Activated naive CD8-positive, alpha-beta T cell treated with anti-CD3 and anti-CD28 coated beads, Interleukin-2, amount 10 ng/mL, durations not matched to agents 7 days and 5 days (primary cell): ENCODE data around the gene SBNO1. TPM values are rescaled to one million over a fixed set of nuclear protein-coding genes. Genes with fewer than 3 reads are reported as not detected.

Experiments
- ATAC-seq: fragments of 150-1000 bp; cut with Tn5 transposase; one replicate; pipeline ENCODE4 v1.10.0; 2021; ENCODE audit warnings: low read depth, moderate library complexity
- POLR2A ChIA-PET: fragments of 350-600 bp; sonication (Branson Sonifier 250); formaldehyde crosslinking; loops from one replicate; lab custom pipeline; 2021; ENCODE audit warnings: antibody characterized with exemption; lab: Charles Lee
- DNase-seq: peaks from one replicate; pipeline ENCODE4 v3.0.0; 2021
- H3K27ac Mint-ChIP-seq: one replicate; pipeline ENCODE4 v1.8.0; 2022; ENCODE audit warnings: mild to moderate bottlenecking, mixed read lengths
- H3K27me3 Mint-ChIP-seq: one replicate; pipeline ENCODE4 v1.8.0; 2022; ENCODE audit warnings: mild to moderate bottlenecking, moderate library complexity, mixed read lengths
- H3K36me3 Mint-ChIP-seq: one replicate; pipeline ENCODE4 v1.8.0; 2021; ENCODE audit warnings: mild to moderate bottlenecking, mixed read lengths
- H3K4me1 Mint-ChIP-seq: one replicate; pipeline ENCODE4 v1.8.0; 2021; ENCODE audit warnings: mixed read lengths
- H3K4me3 Mint-ChIP-seq: one replicate; pipeline ENCODE4 v1.8.0; 2022; ENCODE audit warnings: mild to moderate bottlenecking, moderate library complexity, mixed read lengths
- H3K9me3 Mint-ChIP-seq: one replicate; pipeline ENCODE4 v1.8.0; 2021; ENCODE audit warnings: mixed read lengths
- total RNA-seq, 2 experiments: library from RNA; stranded (reverse); gene quantifications; one replicate each; pipeline ENCODE4 v1.2.3, GENCODE V29; 2021

SBNO1 gene
- total RNA-seq, 2 experiments from 2014 or later, result 40.7 to 41.1 TPM

DNA sequence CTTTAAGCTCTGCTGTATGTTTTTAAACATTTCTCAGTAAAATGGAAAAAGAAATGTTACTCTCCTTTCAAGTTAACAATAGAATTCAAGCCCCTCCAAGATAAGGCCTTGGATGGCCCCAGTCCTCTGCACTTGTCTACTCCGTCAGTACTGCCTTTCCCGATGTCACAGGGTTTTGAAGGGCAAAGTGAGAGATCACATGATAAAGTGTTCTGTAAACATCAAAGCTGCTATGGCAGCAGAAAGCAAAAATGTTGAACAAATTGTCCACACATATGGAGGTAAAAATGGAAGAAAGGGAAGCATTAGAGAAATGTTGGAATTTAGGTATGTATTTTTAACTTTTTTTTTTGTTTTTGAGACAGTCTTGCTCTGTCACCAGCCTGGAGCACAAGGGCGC lies 59.5 kb downstream of the SBNO1 start:
- Mint-ChIP-seq H3K27ac (no peak overlapping the region), H3K36me3 (peaks cover 22% of the 10 kb centered on the region), H3K9me3 (no peaks in the 10 kb centered on the region), H3K4me3 (no peak overlapping the region), H3K27me3 (no peaks in the 10 kb centered on the region), H3K4me1 (no peaks in the 10 kb centered on the region)
- no peak for ATAC-seq
- no peak for DNase-seq
- POLR2A ChIA-PET, result no interaction called here

DNA sequence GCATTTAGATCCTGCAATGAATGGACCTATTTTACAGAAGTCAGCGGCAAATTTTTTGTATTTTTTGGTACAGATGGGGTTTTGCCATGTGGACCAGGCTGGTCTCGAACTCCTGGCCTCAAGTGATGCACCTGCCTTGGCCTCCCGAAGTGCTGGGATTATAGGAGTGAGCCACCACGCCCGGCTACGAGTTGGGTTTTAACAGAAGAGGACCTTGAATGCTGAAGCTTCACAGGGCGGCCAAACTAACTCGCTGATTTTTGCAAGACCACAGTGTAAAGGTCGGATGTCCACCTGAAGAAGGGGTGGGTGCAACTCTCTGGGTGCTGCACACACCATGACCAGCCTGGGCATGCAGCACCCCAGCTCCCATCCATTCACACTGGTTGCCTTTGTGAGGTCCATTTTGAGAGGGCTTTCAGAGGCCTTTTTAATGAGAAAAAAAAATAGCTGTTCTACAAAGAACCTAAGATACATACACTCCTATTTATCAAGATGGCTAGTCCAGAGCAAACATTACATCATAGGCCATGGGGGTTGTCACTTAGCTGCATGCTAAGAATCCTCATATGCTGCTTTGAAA lies 71.4 kb downstream of the SBNO1 start:
- Mint-ChIP-seq H3K27me3 (no peaks in the 10 kb centered on the region), H3K4me3 (no peak overlapping the region)

DNA sequence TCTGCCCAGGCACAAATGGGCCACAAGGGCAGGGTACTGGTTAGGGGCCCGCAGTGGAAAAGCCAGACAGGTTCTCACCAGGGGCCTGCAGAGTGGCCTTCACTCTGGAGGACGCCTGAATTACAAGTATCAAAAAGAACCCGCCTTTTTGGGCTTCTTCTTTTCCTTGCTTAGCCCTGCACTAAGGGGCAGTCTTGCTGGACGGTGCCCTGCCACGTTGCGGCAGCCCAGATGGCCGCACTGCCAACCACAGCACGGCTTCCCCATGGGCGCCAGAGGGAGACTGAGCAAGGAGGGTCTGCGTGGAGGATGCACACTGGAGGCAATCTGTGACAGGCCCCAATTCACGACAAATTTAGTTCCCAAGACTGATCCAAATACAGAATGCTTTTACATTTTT lies 74.7 kb downstream of the SBNO1 start:
- Mint-ChIP-seq H3K4me3 (no peak overlapping the region), H3K27ac (no peak overlapping the region), H3K36me3 (peaks cover 9% of the 10 kb centered on the region), H3K27me3 (no peaks in the 10 kb centered on the region), H3K9me3 (no peaks in the 10 kb centered on the region), H3K4me1 (no peaks in the 10 kb centered on the region)
- POLR2A ChIA-PET, result no interaction called here
- ATAC-seq, result no peak
- DNase-seq, result no peak

More for the DNA sequence above, 71.4 kb downstream of the SBNO1 start:
- Mint-ChIP-seq H3K4me1 (no peaks in the 10 kb centered on the region), H3K36me3 (peaks cover 20% of the 10 kb centered on the region), H3K9me3 (no peaks in the 10 kb centered on the region), H3K27ac (no peak overlapping the region)
- no peak for DNase-seq
- POLR2A ChIA-PET, result no interaction called here
- ATAC-seq, result no peak

DNA sequence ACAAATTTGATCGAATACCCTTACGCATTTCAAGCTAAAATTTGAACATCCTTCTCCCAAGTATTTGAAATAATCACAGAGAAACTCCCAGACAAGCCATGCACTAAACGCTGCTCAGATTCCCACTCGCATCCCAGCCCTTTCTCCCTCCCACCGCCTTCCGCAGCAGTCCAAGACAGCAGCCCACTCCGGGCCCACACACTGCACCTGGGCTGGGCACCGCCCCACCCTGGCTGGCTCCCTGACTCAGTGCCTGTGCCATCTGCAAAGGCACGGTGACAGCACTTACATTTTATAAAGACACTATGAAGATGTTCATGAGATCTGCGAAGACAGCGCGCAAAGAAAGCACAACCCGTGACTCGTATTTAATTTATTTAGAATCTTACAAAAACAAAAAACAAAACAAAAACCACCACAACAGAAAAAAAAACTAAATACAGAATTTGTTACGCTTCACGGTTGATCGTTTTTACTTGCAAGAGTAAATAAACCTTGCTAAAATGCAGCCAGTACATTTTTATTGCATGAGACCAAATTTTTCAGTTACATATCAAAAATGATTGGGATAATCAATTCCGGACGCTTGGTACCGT lies 75.8 kb downstream of the SBNO1 start:
- H3K27ac Mint-ChIP-seq, result no peak overlapping the region
- H3K4me3 Mint-ChIP-seq, result no peak overlapping the region
- no peaks in the 10 kb centered on the region for H3K27me3 Mint-ChIP-seq
- no peaks in the 10 kb centered on the region for H3K9me3 Mint-ChIP-seq
- H3K36me3 Mint-ChIP-seq, result peaks cover 5% of the 10 kb centered on the region
- no peaks in the 10 kb centered on the region for H3K4me1 Mint-ChIP-seq
- no peak for DNase-seq
- POLR2A ChIA-PET, result no interaction called here
- no peak for ATAC-seq

DNA sequence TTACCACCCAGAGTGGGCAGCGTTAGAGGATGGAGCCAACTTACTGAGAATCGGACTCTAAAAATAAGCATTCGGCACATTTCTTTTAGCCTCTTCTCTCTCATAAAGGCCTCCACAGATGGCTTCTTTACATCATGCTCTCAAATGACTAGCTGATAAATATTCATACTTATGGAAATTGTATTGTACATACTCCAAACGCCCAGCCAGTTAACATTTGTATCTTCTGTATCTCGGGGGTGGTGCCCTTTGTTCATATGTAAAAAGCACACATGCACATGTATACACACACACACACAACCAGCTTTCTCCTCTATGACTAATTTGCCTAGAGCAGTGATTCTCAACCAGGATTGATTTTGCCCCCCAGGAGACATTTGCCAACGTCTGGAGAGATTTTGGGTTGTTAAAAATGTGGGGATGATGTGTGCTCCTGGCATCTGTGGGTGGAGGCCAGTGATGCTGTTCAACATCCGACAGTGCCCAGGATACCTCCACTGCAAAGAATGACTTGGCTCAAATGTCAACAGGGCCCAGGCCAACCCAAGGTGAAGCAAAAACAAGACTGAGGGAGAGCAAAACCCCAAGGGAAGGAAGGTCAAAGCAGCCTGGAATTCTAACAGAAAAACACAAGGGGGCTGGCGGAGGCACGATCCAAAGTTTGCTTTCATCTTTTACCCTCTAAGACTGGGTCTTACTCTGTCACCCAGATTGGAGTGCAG lies 77.8 kb downstream of the SBNO1 start:
- H3K9me3 Mint-ChIP-seq, result no peaks in the 10 kb centered on the region
- POLR2A ChIA-PET, result interaction anchor here (0.7 kb wide), 3 partner anchors 18 to 432 kb away, joined by 3 to 4 read pairs (median 4); no protein-coding TSS in a partner anchor
- peaks cover 4% of the 10 kb centered on the region for H3K36me3 Mint-ChIP-seq
- H3K27ac Mint-ChIP-seq, result no peak overlapping the region
- no peak for ATAC-seq
- H3K27me3 Mint-ChIP-seq, result no peaks in the 10 kb centered on the region
- no peak for DNase-seq
- H3K4me3 Mint-ChIP-seq, result no peak overlapping the region
- H3K4me1 Mint-ChIP-seq, result no peaks in the 10 kb centered on the region

DNA sequence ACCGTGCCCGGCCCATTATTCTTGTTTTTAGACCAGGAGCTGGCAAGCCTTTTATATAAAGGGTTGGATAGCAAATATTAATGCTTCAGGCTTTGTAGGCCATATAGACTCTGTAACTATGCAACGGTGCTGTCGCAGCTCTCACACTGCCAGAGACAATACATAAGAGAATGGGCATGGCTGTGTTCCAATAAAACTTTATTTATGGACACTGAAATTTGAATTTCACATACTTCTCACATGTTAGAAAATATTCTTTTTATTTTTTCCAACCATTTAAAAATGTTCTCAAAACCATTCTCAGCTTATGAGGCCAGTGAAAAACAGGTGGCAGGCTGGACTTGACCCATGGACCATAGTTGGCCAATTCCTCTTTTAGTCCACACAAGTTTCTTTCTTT lies 80.0 kb downstream of the SBNO1 start:
- no peaks in the 10 kb centered on the region for H3K9me3 Mint-ChIP-seq
- no peaks in the 10 kb centered on the region for H3K27me3 Mint-ChIP-seq
- no peak for ATAC-seq
- no peak overlapping the region for H3K4me3 Mint-ChIP-seq
- POLR2A ChIA-PET, result interaction anchor here (0.7 kb wide), 1 partner anchor 54 kb away, joined by 3 read pairs; no protein-coding TSS in a partner anchor
- no peaks in the 10 kb centered on the region for H3K4me1 Mint-ChIP-seq
- peaks cover 4% of the 10 kb centered on the region for H3K36me3 Mint-ChIP-seq
- DNase-seq, result no peak
- no peak overlapping the region for H3K27ac Mint-ChIP-seq

DNA sequence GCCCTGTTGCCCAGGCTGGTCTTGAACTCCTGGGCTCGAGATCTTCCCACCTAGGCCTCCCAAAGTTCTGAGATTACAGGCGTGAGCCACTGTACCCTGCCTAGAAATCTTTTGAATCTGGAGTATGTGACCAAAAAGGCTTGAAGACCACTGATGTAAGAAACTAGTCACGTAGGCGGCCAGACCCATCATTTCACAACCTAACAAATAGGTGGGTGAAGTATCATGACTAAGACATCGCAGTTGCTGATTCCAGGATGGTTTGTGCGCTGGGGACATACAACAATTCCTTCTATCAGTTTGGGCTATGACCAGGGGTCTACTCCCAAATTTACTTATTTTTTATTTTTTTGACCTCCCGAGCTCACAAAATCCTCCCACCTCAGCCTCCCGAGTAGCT lies 81.2 kb downstream of the SBNO1 start:
- peaks cover under 1% of the 10 kb centered on the region for H3K4me1 Mint-ChIP-seq
- H3K36me3 Mint-ChIP-seq, result no peaks in the 10 kb centered on the region
- no peak for ATAC-seq
- H3K9me3 Mint-ChIP-seq, result no peaks in the 10 kb centered on the region
- no peak overlapping the region for H3K4me3 Mint-ChIP-seq
- peak; percentile 2 for DNase-seq
- POLR2A ChIA-PET, result no interaction called here
- H3K27ac Mint-ChIP-seq, result no peak overlapping the region
- no peaks in the 10 kb centered on the region for H3K27me3 Mint-ChIP-seq

DNA sequence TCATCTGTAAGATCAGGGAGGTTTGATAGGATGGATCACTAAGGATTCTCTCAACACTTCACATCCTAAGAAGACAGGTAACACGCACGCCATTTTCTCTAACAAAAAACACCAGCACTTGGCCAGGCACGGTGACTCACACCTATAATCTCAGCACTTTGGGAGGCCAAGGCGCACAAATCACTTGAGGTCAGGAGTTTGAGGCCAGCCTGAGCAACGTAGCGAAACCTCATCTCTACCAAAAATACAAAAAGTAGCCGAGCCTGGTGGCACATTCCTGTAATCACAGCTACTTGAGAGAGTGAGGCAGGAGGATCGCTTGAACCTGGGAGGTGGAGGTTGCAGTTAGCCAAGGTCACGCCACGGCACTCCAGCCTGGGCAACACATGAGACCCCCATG lies 82.5 kb downstream of the SBNO1 start:
- H3K27ac Mint-ChIP-seq, result no peak overlapping the region
- peaks cover 6% of the 10 kb centered on the region for H3K4me1 Mint-ChIP-seq
- DNase-seq (no peak), ATAC-seq (no peak)
- H3K27me3 Mint-ChIP-seq, result no peaks in the 10 kb centered on the region
- H3K9me3 Mint-ChIP-seq, result no peaks in the 10 kb centered on the region
- POLR2A ChIA-PET, result no interaction called here
- no peaks in the 10 kb centered on the region for H3K36me3 Mint-ChIP-seq
- H3K4me3 Mint-ChIP-seq, result no peak overlapping the region

DNA sequence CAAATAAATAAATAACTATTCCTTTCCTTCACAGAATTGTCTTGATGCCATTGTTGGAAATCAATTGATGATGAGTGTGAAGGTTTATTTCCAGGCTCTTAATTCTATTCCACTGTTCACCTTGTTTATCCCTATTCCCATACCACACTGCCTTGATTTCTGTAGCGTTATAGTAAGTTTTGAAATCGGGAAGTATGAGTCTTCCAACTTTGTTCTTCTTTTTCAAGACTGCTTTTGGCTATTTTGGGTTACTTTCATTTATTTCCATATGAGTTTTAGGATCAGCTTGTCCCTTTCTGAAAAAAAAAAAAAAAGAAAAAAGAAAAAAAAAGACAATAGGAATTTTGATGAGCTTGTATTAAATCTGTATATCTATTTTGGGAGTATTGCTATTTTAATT lies 83.7 kb downstream of the SBNO1 start:
- no peak for DNase-seq
- peaks cover 6% of the 10 kb centered on the region for H3K4me1 Mint-ChIP-seq
- ATAC-seq, result no peak
- no peaks in the 10 kb centered on the region for H3K9me3 Mint-ChIP-seq
- no peak overlapping the region for H3K4me3 Mint-ChIP-seq
- no peak overlapping the region for H3K27ac Mint-ChIP-seq
- no peaks in the 10 kb centered on the region for H3K27me3 Mint-ChIP-seq
- H3K36me3 Mint-ChIP-seq, result no peaks in the 10 kb centered on the region
- POLR2A ChIA-PET, result no interaction called here

DNA sequence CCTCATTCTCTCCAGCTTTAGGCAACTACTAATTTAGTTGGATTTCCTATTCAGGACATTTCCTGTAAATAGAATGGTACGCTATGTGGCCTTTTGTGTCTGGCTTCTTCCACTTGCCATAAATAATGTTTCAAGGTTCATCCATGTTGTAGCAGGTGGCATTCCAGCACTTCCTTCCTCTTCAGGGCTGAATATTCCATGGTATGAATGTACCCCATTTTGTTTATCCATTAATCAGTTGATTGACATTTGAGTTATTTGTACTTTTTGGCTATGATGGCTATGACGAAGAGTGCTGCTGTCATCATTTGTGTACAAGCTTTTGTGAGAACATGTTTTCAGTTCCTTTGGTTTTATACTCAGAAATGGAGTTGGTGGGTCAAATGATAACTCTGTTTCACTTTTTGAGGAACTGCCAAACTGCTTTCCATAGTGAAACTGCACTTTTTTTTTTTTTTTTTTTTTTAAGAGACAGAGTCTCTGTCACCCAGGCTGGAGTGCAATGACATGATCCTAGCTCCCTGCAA lies 86.5 kb downstream of the SBNO1 start:
- Mint-ChIP-seq H3K36me3 (no peaks in the 10 kb centered on the region), H3K4me3 (no peak overlapping the region), H3K27ac (no peak overlapping the region), H3K9me3 (no peaks in the 10 kb centered on the region), H3K27me3 (no peaks in the 10 kb centered on the region), H3K4me1 (peaks cover 6% of the 10 kb centered on the region)
- POLR2A ChIA-PET, result interaction anchor here (0.6 to 0.7 kb wide), 3 partner anchors 87 to 356 kb away, joined by 3 to 6 read pairs (median 5); partner anchors contain the start of gene SBNO1
- ATAC-seq (peak; percentile 45), DNase-seq (no peak)

DNA sequence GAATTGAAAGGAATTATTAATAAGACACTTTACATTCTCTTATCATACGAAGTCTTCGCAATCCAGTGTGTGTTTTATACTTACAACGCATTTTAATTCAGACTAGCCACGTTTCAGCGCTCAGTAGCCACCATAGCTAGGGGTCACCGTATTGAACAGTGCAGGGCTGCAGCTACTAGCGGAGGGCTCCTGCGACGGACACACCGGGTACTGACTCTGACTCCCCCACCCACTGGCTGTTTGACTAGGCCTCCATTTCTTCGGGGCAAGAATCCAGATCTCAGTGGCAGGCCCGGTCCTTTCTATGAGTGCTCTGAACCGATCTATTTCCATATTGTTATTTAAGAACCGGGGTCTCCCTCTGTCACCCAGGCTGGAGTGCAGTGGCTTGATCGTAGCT lies 91.5 kb downstream of the SBNO1 start:
- Mint-ChIP-seq H3K36me3 (no peaks in the 10 kb centered on the region), H3K9me3 (no peaks in the 10 kb centered on the region), H3K4me1 (peaks cover 24% of the 10 kb centered on the region), H3K27ac (no peak overlapping the region), H3K27me3 (no peaks in the 10 kb centered on the region), H3K4me3 (peak overlapping the region; percentile 27)
- ATAC-seq (no peak), DNase-seq (no peak)
- POLR2A ChIA-PET, result interaction anchor here (1.1 kb wide), 1 partner anchor 317 kb away, joined by 3 read pairs; no protein-coding TSS in a partner anchor

DNA sequence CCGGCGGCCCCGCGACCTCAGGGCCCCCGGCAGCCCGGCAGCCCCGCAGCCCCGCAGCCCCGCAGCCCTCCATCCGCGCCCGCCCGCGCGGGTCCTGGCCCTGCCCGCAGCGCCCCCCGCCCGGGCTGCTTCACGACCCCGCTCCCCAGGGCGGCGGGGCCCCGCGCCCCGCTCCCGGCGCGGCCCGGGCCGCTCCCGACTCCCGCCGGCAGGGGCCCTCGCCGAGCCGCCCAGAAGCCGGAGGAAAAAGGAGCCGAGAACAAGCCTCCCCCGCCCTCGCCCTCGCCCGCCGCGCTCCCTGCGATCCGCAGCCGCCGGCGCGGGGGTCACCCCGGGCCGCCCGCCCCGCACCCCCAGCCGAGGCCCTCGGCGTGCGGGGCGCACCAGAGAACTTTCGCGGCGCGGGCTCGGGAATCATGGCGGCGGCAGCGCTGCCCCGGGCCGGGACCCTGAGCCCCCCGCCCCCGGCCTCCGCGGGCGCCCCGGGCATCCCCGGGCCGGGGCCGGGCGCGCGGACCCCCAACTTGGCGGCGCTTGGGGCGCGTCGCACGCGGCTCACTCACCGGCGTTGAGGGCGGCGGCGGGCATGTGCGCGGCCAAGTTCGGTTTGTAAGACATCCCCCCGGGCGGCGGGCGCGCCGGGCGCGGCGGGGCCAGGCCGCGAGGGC lies 93.5 kb downstream of the SBNO1 start:
- Mint-ChIP-seq H3K36me3 (no peaks in the 10 kb centered on the region), H3K4me3 (no peak overlapping the region), H3K9me3 (no peaks in the 10 kb centered on the region), H3K27ac (no peak overlapping the region), H3K4me1 (peaks cover 23% of the 10 kb centered on the region), H3K27me3 (no peaks in the 10 kb centered on the region)
- DNase-seq, result peak; percentile 86
- POLR2A ChIA-PET, result interaction anchor here (0.9 to 3.7 kb wide), 5 partner anchors 31 to 311 kb away, joined by 3 to 29 read pairs (median 7); partner anchors contain the start of genes MPHOSPH9, MTRFR and SBNO1
- ATAC-seq, result peak; percentile 64
